CD4-positive, alpha-beta T cell (primary cell): Measurements from ENCODE around the gene CNBP. TPM values are rescaled to one million over a fixed set of nuclear protein-coding genes. Genes with fewer than 3 reads are reported as not detected.
A peak's percentile ranks its signal among the peaks of the same experiment; 100 is the strongest.
"Not testable (repeated sequence)": the region's sequence is repeated elsewhere in the genome, so short reads cannot be mapped to it uniquely, and the experiment has no call there.

Experiments used
- ATAC-seq: fragments of 200-7000 bp; cut with Tn5 transposase; one replicate; pipeline ENCODE4 v1.10.0; 2022; ENCODE audit warnings: mild to moderate bottlenecking; ENCODE audit not compliant: poor library complexity
- CTCF ChIA-PET: fragments of 350-600 bp; sonication (Branson Sonifier 250); formaldehyde crosslinking; loops from one replicate; lab custom pipeline; 2021; ENCODE audit warnings: antibody characterized with exemption, inconsistent platforms; lab: Charles Lee
- POLR2A ChIA-PET: fragments of 350-600 bp; sonication (Branson Sonifier 250); formaldehyde crosslinking; loops from one replicate; lab custom pipeline; 2021; ENCODE audit warnings: antibody characterized with exemption, inconsistent platforms; lab: Charles Lee
- DNase-seq, 14 experiments: peaks; one replicate each; pipeline ENCODE4 v3.0.0-alpha.2; 2013 to 2020; ENCODE audit warnings: mixed read lengths in 2 of 14
- H3K27ac ChIP-seq, 2 donors: one replicate each; pipeline versions ENCODE4 v1.5.1 to v1.7.0; 2013; ENCODE audit warnings: low read length in 2 of 2, low read depth in 1 of 2, mild to moderate bottlenecking in 1 of 2
- H3K27me3 ChIP-seq, 2 experiments: 1 replicate in 1 of 2; 2 replicates in 1 of 2; pipeline versions ENCODE4 v1.6.1 to v1.7.0; 2013; ENCODE audit warnings: low read length in 2 of 2, control low read depth in 1 of 2, mild to moderate bottlenecking in 1 of 2, moderate library complexity in 1 of 2; ENCODE audit not compliant: insufficient read depth in 2 of 2, control insufficient read depth in 1 of 2
- H3K36me3 ChIP-seq: one replicate; pipeline ENCODE4 v1.6.1; 2013; ENCODE audit warnings: low read length, control low read depth; ENCODE audit not compliant: insufficient read depth
- H3K4me1 ChIP-seq: one replicate; pipeline ENCODE4 v1.6.1; 2013; ENCODE audit warnings: low read length, control low read depth; ENCODE audit not compliant: insufficient read depth
- H3K4me3 ChIP-seq: one replicate; pipeline ENCODE4 v1.5.1; 2013; ENCODE audit warnings: mild to moderate bottlenecking, low read length, moderate library complexity
- H3K9me3 ChIP-seq, 2 experiments: 1 replicate in 1 of 2; 2 replicates in 1 of 2; pipeline versions ENCODE4 v1.6.1 to v1.7.0; 2013; ENCODE audit warnings: low read length in 2 of 2, mild to moderate bottlenecking in 2 of 2, control low read depth in 1 of 2, moderate library complexity in 1 of 2; ENCODE audit not compliant: control insufficient read depth in 1 of 2, insufficient read depth in 1 of 2
- H3K27ac Mint-ChIP-seq: one replicate; pipeline ENCODE4 v1.8.0; 2020; ENCODE audit warnings: mixed read lengths
- H3K27me3 Mint-ChIP-seq: one replicate; pipeline ENCODE4 v1.8.0; 2021; ENCODE audit warnings: mixed read lengths
- H3K36me3 Mint-ChIP-seq: one replicate; pipeline ENCODE4 v1.8.0; 2021; ENCODE audit warnings: low read depth, mixed read lengths
- H3K4me1 Mint-ChIP-seq: one replicate; pipeline ENCODE4 v1.8.0; 2021; ENCODE audit warnings: low read depth, mixed read lengths
- H3K4me3 Mint-ChIP-seq: one replicate; pipeline ENCODE4 v1.8.0; 2020; ENCODE audit warnings: mild to moderate bottlenecking, mixed read lengths
- H3K9me3 Mint-ChIP-seq: one replicate; pipeline ENCODE4 v1.8.0; 2020; ENCODE audit warnings: mixed read lengths
- CTCF ChIP-seq: fragments of 200-600 bp; IDR thresholded peaks from one replicate; pipeline ENCODE4 v1.8.0; 2022; ENCODE audit warnings: antibody characterized with exemption, mild to moderate bottlenecking
- intact Hi-C, 2 experiments: fragments of 100-400 bp; cut with DNase I in 1 of 2; cut with micrococcal nuclease in 1 of 2; formaldehyde crosslinking; loops; one replicate each; pipeline versions ENCODE4 v1.15.1 to v1.9.0; 2023 to 2025; cut with DNase I, micrococcal nuclease
- total RNA-seq, 174 experiments: library from RNA in 2 of 174; stranded (reverse) in 2 of 174; gene quantifications; one replicate each; pipeline ENCODE4 v1.2.3 and lab custom pipeline; 2021 to 2026

Gene CNBP
- total RNA-seq, 2 experiments from 2014 or later = 260 to 267 TPM

- DNase-seq (no peak), ATAC-seq (no peak)
- intact Hi-C loops = no loop called here
- H3K36me3 Mint-ChIP-seq = no peaks in the 10 kb centered on the region
- no peak overlapping the region for H3K4me3 Mint-ChIP-seq
- ChIA-PET CTCF (interaction anchor here (1.7 kb wide), 1 partner anchor 49 kb away, joined by 4 read pairs; no protein-coding TSS in a partner anchor), POLR2A (interaction anchor here (1.0 kb wide), 1 partner anchor 13 kb away, joined by 3 read pairs; the partner anchor contains the start of gene CNBP)
- no peaks in the 10 kb centered on the region for H3K36me3 ChIP-seq
- no peak overlapping the region for H3K4me3 ChIP-seq
- TF ChIP-seq CTCF = no peak
- H3K27me3 ChIP-seq = no peaks in the 10 kb centered on the region
- no peaks in the 10 kb centered on the region for H3K27me3 Mint-ChIP-seq
- no peaks in the 10 kb centered on the region for H3K4me1 Mint-ChIP-seq
- H3K9me3 Mint-ChIP-seq = no peaks in the 10 kb centered on the region
- H3K4me1 ChIP-seq = no peaks in the 10 kb centered on the region
- no peak overlapping the region for H3K27ac Mint-ChIP-seq
- no peaks in the 10 kb centered on the region for H3K9me3 ChIP-seq
- H3K27ac ChIP-seq = no peak overlapping the region
Observed at GRCh38 chr3:129196601-129197000, 12.9 kb upstream of the CNBP start.

- no peaks in the 10 kb centered on the region for H3K9me3 Mint-ChIP-seq
- POLR2A ChIA-PET = interaction anchor here (0.6 to 1.0 kb wide), 2 partner anchors 12 to 21 kb away, joined by 3 read pairs; partner anchors contain the start of gene CNBP
- no peaks in the 10 kb centered on the region for H3K9me3 ChIP-seq
- H3K4me3 ChIP-seq = no peak overlapping the region
- no peak overlapping the region for H3K27ac Mint-ChIP-seq
- no peak for TF ChIP-seq CTCF
- H3K4me1 ChIP-seq = no peaks in the 10 kb centered on the region
- CTCF ChIA-PET = interaction anchor here (1.7 kb wide), 1 partner anchor 50 kb away, joined by 4 read pairs; no protein-coding TSS in a partner anchor
- H3K36me3 ChIP-seq = no peaks in the 10 kb centered on the region
- H3K4me1 Mint-ChIP-seq = no peaks in the 10 kb centered on the region
- ATAC-seq (no peak), DNase-seq (peak in 2 of 14 experiments; percentile 38 to 42)
- H3K27me3 Mint-ChIP-seq = no peaks in the 10 kb centered on the region
- no peaks in the 10 kb centered on the region for H3K27me3 ChIP-seq
- no peak overlapping the region for H3K27ac ChIP-seq
- H3K36me3 Mint-ChIP-seq = no peaks in the 10 kb centered on the region
- no peak overlapping the region for H3K4me3 Mint-ChIP-seq
- intact Hi-C loops = no loop called here
Observed at GRCh38 chr3:129195731-129196256, 12.1 kb upstream of the CNBP start.

GRCh38 chr3:129189793-129190192, 6.1 kb upstream of the CNBP start:
- H3K4me3 ChIP-seq, H3K4me1 Mint-ChIP-seq, H3K4me3 Mint-ChIP-seq, H3K9me3 Mint-ChIP-seq, H3K36me3 Mint-ChIP-seq, ATAC-seq, H3K27ac Mint-ChIP-seq, H3K27ac ChIP-seq, H3K9me3 ChIP-seq, DNase-seq, H3K36me3 ChIP-seq, H3K27me3 ChIP-seq, POLR2A ChIA-PET, H3K4me1 ChIP-seq, H3K27me3 Mint-ChIP-seq, CTCF ChIA-PET: not testable (repeated sequence)
- intact Hi-C loops = loop anchor here in 1 of 2 experiments (10.0 kb wide), 2 partner anchors 125 to 705 kb away; partner anchors contain the start of gene TMCC1
